Panc1 (cell line): ENCODE data around the gene BNIP5. TPM values are rescaled to one million over a fixed set of nuclear protein-coding genes. Genes with fewer than 3 reads are reported as not detected.

Source experiments
- ATAC-seq: fragments of 200-7000 bp; cut with Tn5 transposase; 2 replicates; pipeline ENCODE4 v1.9.1; 2020; ENCODE audit warnings: mild to moderate bottlenecking, moderate library complexity
- BruUV-seq: library from RNA; stranded (reverse); fragments of 400-500 nt; replicated peaks from 2 replicates; lab custom pipeline; 2021; lab: Mats Ljungman, UMichigan
- CTCF ChIA-PET: fragments of 300-600 bp; sonication (Branson Sonifier 250); formaldehyde crosslinking; loops from one replicate; lab custom pipeline; 2022; ENCODE audit warnings: antibody characterized with exemption; lab: Charles Lee
- POLR2A ChIA-PET: fragments of 300-600 bp; sonication (Branson Sonifier 250); formaldehyde crosslinking; loops from one replicate; lab custom pipeline; 2022; ENCODE audit warnings: antibody characterized with exemption; lab: Charles Lee
- DNase-seq: peaks from one replicate; pipeline ENCODE4 v3.0.0-alpha.2; 2010; ENCODE audit warnings: low read depth, low spot score
- H3K27ac ChIP-seq: 2 replicates; pipeline ENCODE4 v1.5.1; 2011; ENCODE audit warnings: mild to moderate bottlenecking, low read length, inconsistent platforms
- H3K27me3 ChIP-seq: fragments of 200-500 bp; sonication (Bioruptor generic); 2 replicates; pipeline ENCODE4 v1.6.0; 2014; ENCODE audit warnings: low read length, inconsistent platforms; ENCODE audit not compliant: control insufficient read depth, insufficient read depth
- H3K36me3 ChIP-seq: fragments of 200-500 bp; sonication (Bioruptor generic); 2 replicates; pipeline ENCODE4 v1.5.1; 2014; ENCODE audit warnings: inconsistent platforms, mild to moderate bottlenecking, low read length, moderate library complexity; ENCODE audit not compliant: control insufficient read depth, insufficient read depth
- H3K4me1 ChIP-seq: 2 replicates; pipeline ENCODE4 v1.5.1; 2011; ENCODE audit warnings: inconsistent platforms, mild to moderate bottlenecking, low read length, moderate library complexity; ENCODE audit not compliant: control insufficient read depth, insufficient read depth
- H3K4me3 ChIP-seq, 2 experiments: 2 replicates each; pipeline ENCODE4 v1.5.1; 2011 to 2012; ENCODE audit warnings: low read depth in 2 of 2, low read length in 2 of 2, mild to moderate bottlenecking in 2 of 2, inconsistent platforms in 1 of 2, moderate library complexity in 1 of 2
- H3K9me3 ChIP-seq: fragments of 200-500 bp; sonication (Bioruptor generic); 2 replicates; pipeline ENCODE4 v1.5.1; 2014; ENCODE audit warnings: low read depth, mild to moderate bottlenecking, inconsistent platforms, low read length, moderate library complexity; ENCODE audit not compliant: control insufficient read depth, insufficient read depth
- POLR2AphosphoS5 ChIP-seq: IDR thresholded peaks from 2 replicates; pipeline ENCODE4 v1.6.1; 2012; ENCODE audit warnings: mild to moderate bottlenecking, low read depth, low read length, moderate library complexity
- SIN3A ChIP-seq: IDR thresholded peaks from 2 replicates; pipeline ENCODE4 v1.6.1; 2012; ENCODE audit warnings: low read depth, mild to moderate bottlenecking, low read length, moderate library complexity, borderline replicate concordance; ENCODE audit not compliant: insufficient read depth
- TCF7L2 ChIP-seq: IDR thresholded peaks from 2 replicates; pipeline ENCODE4 v1.6.1; 2011; ENCODE audit warnings: mild to moderate bottlenecking, low read depth, low read length, inconsistent platforms
- in situ Hi-C: cut with HindIII; loops from 2 replicates; pipeline ENCODE4 v1.10.0; 2016; ENCODE audit warnings: low sequenced_read_pairs, low pct_unique_long_range_greater_than_20kb
- intact Hi-C: fragments of 100-400 bp; cut with micrococcal nuclease; formaldehyde crosslinking; loops from one replicate; pipeline ENCODE4 v1.10.0; 2022; ENCODE audit not compliant: unreplicated experiment
- total RNA-seq: library from RNA; stranded (reverse); gene quantifications from one replicate; pipeline ENCODE4 v1.2.1, GENCODE V29; 2021; ENCODE audit not compliant: unreplicated experiment
- TF ChIP-seq, protein P1 (sequence below), 2 experiments: IDR thresholded peaks; 2 replicates each; pipeline ENCODE4 v1.6.1; 2011 to 2012; ENCODE audit warnings: low read depth in 2 of 2, control low read depth in 1 of 2, low read length in 1 of 2, mild to moderate bottlenecking in 1 of 2, moderate library complexity in 1 of 2; ENCODE audit not compliant: insufficient read depth in 1 of 2
- TF ChIP-seq, protein P2 (sequence below): fragments of 450-650 bp; IDR thresholded peaks from 2 replicates; pipeline ENCODE4 v1.5.1; 2017; ENCODE audit warnings: mild to moderate bottlenecking

BNIP5 gene
- total RNA-seq, 1 experiment from 2014 or later = not detected

DNA sequence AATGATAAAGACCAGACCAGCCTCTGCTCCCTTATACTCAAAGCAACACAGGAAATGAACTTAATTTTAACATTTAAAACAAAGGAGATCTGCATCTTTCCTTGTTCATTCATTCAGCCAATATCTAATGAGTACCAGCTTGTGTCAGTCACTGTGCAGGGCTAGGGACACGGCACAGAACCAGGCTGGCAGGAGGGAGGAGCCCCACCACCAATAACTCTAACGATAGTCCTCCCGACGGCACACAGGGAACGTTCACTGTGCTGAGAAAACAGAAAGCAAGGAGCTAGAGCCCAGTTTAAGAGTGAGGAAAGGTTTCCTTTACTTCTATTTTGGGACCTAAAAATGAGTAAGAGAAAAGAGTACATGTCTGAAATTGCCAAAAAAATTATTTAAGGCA is 40.9 kb upstream of the BNIP5 start:
- CTCF ChIA-PET = no interaction called here
- Histone ChIP-seq H3K27ac (no peak overlapping the region), H3K4me1 (no peaks in the 10 kb centered on the region), H3K27me3 (no peaks in the 10 kb centered on the region), H3K9me3 (no peaks in the 10 kb centered on the region), H3K36me3 (no peaks in the 10 kb centered on the region), H3K4me3 (no peak overlapping the region)
- ATAC-seq (no peak), DNase-seq (no peak)
- TF ChIP-seq, protein P1, sequence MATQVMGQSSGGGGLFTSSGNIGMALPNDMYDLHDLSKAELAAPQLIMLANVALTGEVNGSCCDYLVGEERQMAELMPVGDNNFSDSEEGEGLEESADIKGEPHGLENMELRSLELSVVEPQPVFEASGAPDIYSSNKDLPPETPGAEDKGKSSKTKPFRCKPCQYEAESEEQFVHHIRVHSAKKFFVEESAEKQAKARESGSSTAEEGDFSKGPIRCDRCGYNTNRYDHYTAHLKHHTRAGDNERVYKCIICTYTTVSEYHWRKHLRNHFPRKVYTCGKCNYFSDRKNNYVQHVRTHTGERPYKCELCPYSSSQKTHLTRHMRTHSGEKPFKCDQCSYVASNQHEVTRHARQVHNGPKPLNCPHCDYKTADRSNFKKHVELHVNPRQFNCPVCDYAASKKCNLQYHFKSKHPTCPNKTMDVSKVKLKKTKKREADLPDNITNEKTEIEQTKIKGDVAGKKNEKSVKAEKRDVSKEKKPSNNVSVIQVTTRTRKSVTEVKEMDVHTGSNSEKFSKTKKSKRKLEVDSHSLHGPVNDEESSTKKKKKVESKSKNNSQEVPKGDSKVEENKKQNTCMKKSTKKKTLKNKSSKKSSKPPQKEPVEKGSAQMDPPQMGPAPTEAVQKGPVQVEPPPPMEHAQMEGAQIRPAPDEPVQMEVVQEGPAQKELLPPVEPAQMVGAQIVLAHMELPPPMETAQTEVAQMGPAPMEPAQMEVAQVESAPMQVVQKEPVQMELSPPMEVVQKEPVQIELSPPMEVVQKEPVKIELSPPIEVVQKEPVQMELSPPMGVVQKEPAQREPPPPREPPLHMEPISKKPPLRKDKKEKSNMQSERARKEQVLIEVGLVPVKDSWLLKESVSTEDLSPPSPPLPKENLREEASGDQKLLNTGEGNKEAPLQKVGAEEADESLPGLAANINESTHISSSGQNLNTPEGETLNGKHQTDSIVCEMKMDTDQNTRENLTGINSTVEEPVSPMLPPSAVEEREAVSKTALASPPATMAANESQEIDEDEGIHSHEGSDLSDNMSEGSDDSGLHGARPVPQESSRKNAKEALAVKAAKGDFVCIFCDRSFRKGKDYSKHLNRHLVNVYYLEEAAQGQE (IDR thresholded peaks at IDR 0.05; ENCODE audit: insufficient read depth in 1 of 2, low read depth in 2 of 2, low read length in 1 of 2) = no peak
- TF ChIP-seq SIN3A (no peak), TCF7L2 (no peak), POLR2AphosphoS5 (no peak)
- TF ChIP-seq, protein P2, sequence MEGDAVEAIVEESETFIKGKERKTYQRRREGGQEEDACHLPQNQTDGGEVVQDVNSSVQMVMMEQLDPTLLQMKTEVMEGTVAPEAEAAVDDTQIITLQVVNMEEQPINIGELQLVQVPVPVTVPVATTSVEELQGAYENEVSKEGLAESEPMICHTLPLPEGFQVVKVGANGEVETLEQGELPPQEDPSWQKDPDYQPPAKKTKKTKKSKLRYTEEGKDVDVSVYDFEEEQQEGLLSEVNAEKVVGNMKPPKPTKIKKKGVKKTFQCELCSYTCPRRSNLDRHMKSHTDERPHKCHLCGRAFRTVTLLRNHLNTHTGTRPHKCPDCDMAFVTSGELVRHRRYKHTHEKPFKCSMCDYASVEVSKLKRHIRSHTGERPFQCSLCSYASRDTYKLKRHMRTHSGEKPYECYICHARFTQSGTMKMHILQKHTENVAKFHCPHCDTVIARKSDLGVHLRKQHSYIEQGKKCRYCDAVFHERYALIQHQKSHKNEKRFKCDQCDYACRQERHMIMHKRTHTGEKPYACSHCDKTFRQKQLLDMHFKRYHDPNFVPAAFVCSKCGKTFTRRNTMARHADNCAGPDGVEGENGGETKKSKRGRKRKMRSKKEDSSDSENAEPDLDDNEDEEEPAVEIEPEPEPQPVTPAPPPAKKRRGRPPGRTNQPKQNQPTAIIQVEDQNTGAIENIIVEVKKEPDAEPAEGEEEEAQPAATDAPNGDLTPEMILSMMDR = no peak
- BruUV-seq = no TSS peak
- in situ Hi-C loops (no loop called here), intact Hi-C loops (no loop called here)
- POLR2A ChIA-PET = no interaction called here

DNA sequence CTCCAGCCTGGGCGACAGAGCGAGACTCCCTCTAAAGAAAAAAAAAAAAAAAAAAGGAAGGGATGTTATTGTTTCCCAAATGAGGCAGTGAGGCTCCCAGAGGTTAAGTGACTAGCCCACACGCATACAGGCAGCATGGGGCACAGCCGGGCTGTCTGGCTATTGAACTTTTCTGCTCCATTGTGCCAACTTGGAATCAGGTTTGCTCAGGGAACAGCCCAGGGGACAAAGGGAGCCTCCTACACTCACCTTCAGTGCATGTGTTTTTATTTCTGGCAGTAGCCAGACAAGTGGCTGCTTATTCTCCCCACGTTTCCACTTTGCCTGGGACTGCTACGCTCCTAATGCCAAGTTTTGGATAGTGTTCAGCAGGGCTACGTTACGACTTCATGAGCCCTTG is 40.1 kb upstream of the BNIP5 start:
- H3K4me1 ChIP-seq = no peaks in the 10 kb centered on the region
- no peaks in the 10 kb centered on the region for H3K9me3 ChIP-seq
- in situ Hi-C loops = no loop called here
- DNase-seq = no peak
- no peak overlapping the region for H3K4me3 ChIP-seq
- H3K36me3 ChIP-seq = no peaks in the 10 kb centered on the region
- H3K27me3 ChIP-seq = no peaks in the 10 kb centered on the region
- POLR2A ChIA-PET = no interaction called here
- BruUV-seq = no TSS peak
- no peak for ATAC-seq
- no peak overlapping the region for H3K27ac ChIP-seq
- intact Hi-C loops = no loop called here
- TF ChIP-seq SIN3A (no peak), POLR2AphosphoS5 (no peak), TCF7L2 (no peak)
- TF ChIP-seq, protein P2 = no peak
- TF ChIP-seq, protein P1 (IDR thresholded peaks at IDR 0.05; ENCODE audit: insufficient read depth in 1 of 2, low read depth in 2 of 2, low read length in 1 of 2) = no peak
- CTCF ChIA-PET = no interaction called here
